Endothelial cell of umbilical vein (primary cell): Measurements from ENCODE around the gene SERPINA6. TPM values are rescaled to one million over a fixed set of nuclear protein-coding genes. Genes with fewer than 3 reads are reported as not detected.

Source experiments
- BruUV-seq: library from RNA; stranded (reverse); fragments of 400-500 nt; replicated peaks from 2 replicates; lab custom pipeline; 2021; lab: Mats Ljungman, UMichigan
- CTCF ChIA-PET: fragments of 300-600, 350-600 bp; sonication (Branson Sonifier 250); formaldehyde crosslinking; loops from one replicate; lab custom pipeline; 2021; ENCODE audit warnings: antibody characterized with exemption, inconsistent platforms; lab: Charles Lee
- POLR2A ChIA-PET: fragments of 300-600, 350-600 bp; sonication (Branson Sonifier 250); formaldehyde crosslinking; loops from one replicate; lab custom pipeline; 2021; ENCODE audit warnings: antibody characterized with exemption, inconsistent platforms; lab: Charles Lee
- DNase-seq: peaks from one replicate; pipeline ENCODE4 v3.0.0-alpha.2; 2011; ENCODE audit warnings: low read depth, low spot score
- FAIRE-seq: peaks from 2 replicates; lab custom pipeline; 2011; peaks lifted over from hg19 to GRCh38; lab: Jason Lieb, UNC
- H2AFZ ChIP-seq: 2 replicates; pipeline ENCODE4 v1.6.0; 2012; ENCODE audit warnings: low read depth, low read length, control low read depth, inconsistent platforms
- H3K27ac ChIP-seq: 2 replicates; pipeline ENCODE4 v1.5.1; 2011; ENCODE audit warnings: low read depth, mild to moderate bottlenecking, control low read depth, low read length, moderate library complexity; ENCODE audit not compliant: insufficient read depth
- H3K27me3 ChIP-seq, 2 experiments: 2 replicates each; pipeline versions ENCODE4 v1.6.0 to v1.6.1; 2011; ENCODE audit warnings: low read length in 2 of 2, mixed read lengths in 1 of 2; ENCODE audit not compliant: control insufficient read depth in 2 of 2, insufficient read depth in 2 of 2
- H3K36me3 ChIP-seq, 2 experiments: 2 replicates in 1 of 2; 3 replicates in 1 of 2; pipeline ENCODE4 v1.5.1; 2011; ENCODE audit warnings: low read length in 2 of 2, mild to moderate bottlenecking in 1 of 2, moderate library complexity in 1 of 2; ENCODE audit not compliant: control insufficient read depth in 2 of 2, insufficient read depth in 2 of 2; ENCODE audit errors: extremely low read depth in 1 of 2
- H3K4me1 ChIP-seq: 3 replicates; pipeline ENCODE4 v1.5.1; 2011; ENCODE audit warnings: mild to moderate bottlenecking, low read length; ENCODE audit not compliant: control insufficient read depth, insufficient read depth; ENCODE audit errors: extremely low read depth
- H3K4me2 ChIP-seq: 2 replicates; pipeline ENCODE4 v1.6.1; 2011; ENCODE audit warnings: low read length, control low read depth, mixed read lengths; ENCODE audit not compliant: insufficient read depth
- H3K4me3 ChIP-seq, 3 experiments: fragments of 200-600 bp in 1 of 3; sonication (generic), shearing (Covaris generic) in 1 of 3; replicated peaks in 1 of 3; 2 replicates each; pipeline ENCODE4 v1.5.1; 2011 to 2016; ENCODE audit warnings: control low read depth in 3 of 3, low read length in 3 of 3, mild to moderate bottlenecking in 2 of 3, inconsistent platforms in 1 of 3, low read depth in 1 of 3, moderate library complexity in 1 of 3; ENCODE audit not compliant: insufficient read depth in 1 of 3
- H3K79me2 ChIP-seq: 2 replicates; pipeline ENCODE4 v1.6.0; 2012; ENCODE audit warnings: low read length, inconsistent platforms; ENCODE audit not compliant: control insufficient read depth, insufficient read depth
- H3K9ac ChIP-seq: replicated peaks from 2 replicates; pipeline ENCODE3; 2011; ENCODE audit warnings: low read length, control low read depth; ENCODE audit not compliant: insufficient read depth; ENCODE audit errors: extremely low read depth
- H3K9me1 ChIP-seq: replicated peaks from 3 replicates; pipeline ENCODE4 v1.6.0; 2011; ENCODE audit warnings: mild to moderate bottlenecking, low read length; ENCODE audit not compliant: control insufficient read depth, insufficient read depth; ENCODE audit errors: extremely low read depth
- H3K9me3 ChIP-seq: replicated peaks from 2 replicates; pipeline ENCODE4 v1.5.1; 2012; ENCODE audit warnings: low read length, inconsistent platforms; ENCODE audit not compliant: control insufficient read depth, insufficient read depth
- H4K20me1 ChIP-seq: replicated peaks from 2 replicates; pipeline ENCODE3; 2011; ENCODE audit warnings: mild to moderate bottlenecking, low read length; ENCODE audit not compliant: control insufficient read depth, insufficient read depth; ENCODE audit errors: extremely low read depth
- EZH2 ChIP-seq: IDR thresholded peaks from 2 replicates; pipeline ENCODE4 v1.6.1; 2012; ENCODE audit warnings: borderline replicate concordance, low read depth, mild to moderate bottlenecking, moderate library complexity, low read length, inconsistent platforms; ENCODE audit not compliant: severe bottlenecking
- FOS ChIP-seq: IDR thresholded peaks from 2 replicates; pipeline ENCODE4 v1.6.1; 2011; ENCODE audit warnings: mild to moderate bottlenecking, low read length, moderate library complexity, borderline replicate concordance; ENCODE audit not compliant: insufficient read depth
- GATA2 ChIP-seq: IDR thresholded peaks from 2 replicates; pipeline ENCODE4 v1.7.0; 2011; ENCODE audit warnings: low read depth, mild to moderate bottlenecking, moderate library complexity, mixed read lengths, low read length; ENCODE audit not compliant: insufficient read length, insufficient read depth
- JUN ChIP-seq: IDR thresholded peaks from 2 replicates; pipeline ENCODE4 v1.6.1; 2011; ENCODE audit warnings: borderline replicate concordance, low read depth; ENCODE audit not compliant: insufficient read length, insufficient read depth
- MYC ChIP-seq: IDR thresholded peaks from one replicate; pipeline ENCODE4 v1.6.1; 2011; ENCODE audit warnings: mild to moderate bottlenecking, low read depth, low read length
- POLR2A ChIP-seq: IDR thresholded peaks from 2 replicates; pipeline ENCODE4 v1.6.1; 2012; ENCODE audit warnings: low read depth, mild to moderate bottlenecking, control low read depth, low read length
- POLR2AphosphoS5 ChIP-seq: IDR thresholded peaks from 2 replicates; pipeline ENCODE4 v1.6.1; 2012; ENCODE audit warnings: low read depth, mild to moderate bottlenecking, control low read depth, low read length, moderate library complexity; ENCODE audit not compliant: insufficient read depth
- dilution Hi-C: fragments of 300-500 bp; cut with MboI; formaldehyde crosslinking; loops from one replicate; pipeline ENCODE4 v1.15.0; 2019; ENCODE audit warnings: low sequenced_read_pairs; ENCODE audit not compliant: extremely low pct_ligation_motif_present
- intact Hi-C: fragments of 100-400 bp; cut with micrococcal nuclease; formaldehyde crosslinking; loops from one replicate; pipeline ENCODE4 v1.10.0; 2022
- polyA plus RNA-seq, 4 experiments: library from polyadenylated mRNA; depleted of rRNA in 3 of 4; stranded (reverse) in 3 of 4; unstranded in 1 of 4; fragments of >200 nt; gene quantifications; 2 replicates each; pipeline versions ENCODE4 v1.2.1 to v1.2.3, GENCODE V29; 2011 to 2012; ENCODE audit warnings: missing spikeins in 1 of 4
- total RNA-seq: library from RNA; stranded (reverse); gene quantifications from 2 replicates; pipeline ENCODE4 v1.2.3, GENCODE V29; 2021
- TF ChIP-seq, protein P1 (sequence below), 2 donors: IDR thresholded peaks; 1 replicate in 1 of 2; 2 replicates in 1 of 2; pipeline ENCODE4 v1.5.1; 2011; ENCODE audit warnings: low read length in 2 of 2, mild to moderate bottlenecking in 2 of 2, moderate library complexity in 2 of 2, control low read depth in 1 of 2, inconsistent platforms in 1 of 2, low read depth in 1 of 2; ENCODE audit not compliant: insufficient read depth in 1 of 2; ENCODE audit errors: extremely low read depth in 1 of 2
- TF ChIP-seq, protein P2 (sequence below): IDR thresholded peaks from 2 replicates; pipeline ENCODE4 v1.6.1; 2011; ENCODE audit not compliant: insufficient read depth, insufficient read length

Gene SERPINA6
- total and polyA plus RNA-seq, 2 donors (not counting 3 experiments of a cell fraction or from before 2014, with no cell fraction given), result not detected

DNA sequence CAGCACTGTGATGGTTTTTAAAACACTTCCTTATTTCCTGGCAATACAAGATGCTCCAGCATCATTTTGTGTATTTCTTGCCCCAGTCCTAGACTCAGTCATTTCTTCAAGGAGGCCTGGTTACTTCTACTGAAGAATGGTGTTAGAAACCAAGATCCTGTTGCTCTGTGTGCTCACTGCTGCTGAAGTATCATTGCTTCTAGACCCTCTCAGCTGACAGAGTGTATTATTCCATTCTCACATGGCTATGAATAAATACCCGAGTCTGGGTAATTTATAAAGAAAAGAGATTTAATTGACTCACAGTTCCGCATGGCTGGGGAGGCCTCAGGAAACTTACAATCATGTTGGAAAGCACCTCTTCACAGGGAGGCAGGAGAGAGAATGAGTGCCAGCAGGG, 14.9 kb upstream of the SERPINA6 start:
- Histone ChIP-seq H3K4me1 (no peaks in the 10 kb centered on the region), H3K9me1 (no peaks in the 10 kb centered on the region), H3K9ac (no peak overlapping the region), H3K36me3 (no peaks in the 10 kb centered on the region), H2AFZ (no peak overlapping the region), H3K79me2 (no peaks in the 10 kb centered on the region), H3K27me3 (no peaks in the 10 kb centered on the region), H4K20me1 (no peaks in the 10 kb centered on the region), H3K4me2 (no peak overlapping the region), H3K4me3 (no peak overlapping the region), H3K27ac (no peak overlapping the region), H3K9me3 (no peaks in the 10 kb centered on the region)
- DNase-seq (no peak), FAIRE-seq (no peak)
- POLR2A ChIA-PET, result no interaction called here
- intact Hi-C loops, result no loop called here
- CTCF ChIA-PET, result no interaction called here
- no peak for TF ChIP-seq EZH2
- dilution Hi-C loops, result no loop called here
- BruUV-seq, result no TSS peak

GRCh38 chr14:94337274-94337673, 14.1 kb upstream of the SERPINA6 start:
- H3K27me3 ChIP-seq, result no peaks in the 10 kb centered on the region
- no peak for FAIRE-seq
- H2AFZ ChIP-seq, result no peak overlapping the region
- no peaks in the 10 kb centered on the region for H4K20me1 ChIP-seq
- no peak for TF ChIP-seq JUN
- no peak for TF ChIP-seq POLR2A
- TF ChIP-seq GATA2, result no peak
- no peak for TF ChIP-seq FOS
- TF ChIP-seq, protein P1, sequence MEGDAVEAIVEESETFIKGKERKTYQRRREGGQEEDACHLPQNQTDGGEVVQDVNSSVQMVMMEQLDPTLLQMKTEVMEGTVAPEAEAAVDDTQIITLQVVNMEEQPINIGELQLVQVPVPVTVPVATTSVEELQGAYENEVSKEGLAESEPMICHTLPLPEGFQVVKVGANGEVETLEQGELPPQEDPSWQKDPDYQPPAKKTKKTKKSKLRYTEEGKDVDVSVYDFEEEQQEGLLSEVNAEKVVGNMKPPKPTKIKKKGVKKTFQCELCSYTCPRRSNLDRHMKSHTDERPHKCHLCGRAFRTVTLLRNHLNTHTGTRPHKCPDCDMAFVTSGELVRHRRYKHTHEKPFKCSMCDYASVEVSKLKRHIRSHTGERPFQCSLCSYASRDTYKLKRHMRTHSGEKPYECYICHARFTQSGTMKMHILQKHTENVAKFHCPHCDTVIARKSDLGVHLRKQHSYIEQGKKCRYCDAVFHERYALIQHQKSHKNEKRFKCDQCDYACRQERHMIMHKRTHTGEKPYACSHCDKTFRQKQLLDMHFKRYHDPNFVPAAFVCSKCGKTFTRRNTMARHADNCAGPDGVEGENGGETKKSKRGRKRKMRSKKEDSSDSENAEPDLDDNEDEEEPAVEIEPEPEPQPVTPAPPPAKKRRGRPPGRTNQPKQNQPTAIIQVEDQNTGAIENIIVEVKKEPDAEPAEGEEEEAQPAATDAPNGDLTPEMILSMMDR (IDR thresholded peaks at IDR 0.05; ENCODE audit: extremely low read depth in 1 of 2, insufficient read depth in 1 of 2, low read depth in 1 of 2, low read length in 2 of 2), result no peak
- no peak for TF ChIP-seq MYC
- no peak for TF ChIP-seq EZH2
- TF ChIP-seq POLR2AphosphoS5, result no peak
- TF ChIP-seq, protein P2, sequence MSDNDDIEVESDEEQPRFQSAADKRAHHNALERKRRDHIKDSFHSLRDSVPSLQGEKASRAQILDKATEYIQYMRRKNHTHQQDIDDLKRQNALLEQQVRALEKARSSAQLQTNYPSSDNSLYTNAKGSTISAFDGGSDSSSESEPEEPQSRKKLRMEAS, result no peak
- no peak overlapping the region for H3K27ac ChIP-seq
- no peaks in the 10 kb centered on the region for H3K9me3 ChIP-seq
- no peaks in the 10 kb centered on the region for H3K9me1 ChIP-seq
- H3K79me2 ChIP-seq, result no peaks in the 10 kb centered on the region
- H3K4me1 ChIP-seq, result no peaks in the 10 kb centered on the region
- dilution Hi-C loops, result no loop called here
- no TSS peak for BruUV-seq
- intact Hi-C loops, result no loop called here
- no peak overlapping the region for H3K9ac ChIP-seq
- no peak overlapping the region for H3K4me3 ChIP-seq
- CTCF ChIA-PET, result no interaction called here
- no peaks in the 10 kb centered on the region for H3K36me3 ChIP-seq
- no peak for DNase-seq
- no peak overlapping the region for H3K4me2 ChIP-seq
- POLR2A ChIA-PET, result no interaction called here
